ENCODE measurements around the gene VRK2.
"Not testable (repeated sequence)": the region's sequence is repeated elsewhere in the genome, so short reads cannot be mapped to it uniquely, and the experiment has no call there.

The VRK2 gene

GRCh38 chr2:58097025-58097424 is 50.4 kb downstream of the VRK2 start:
- TF ChIP-seq POLR2AphosphoS5 (IDR thresholded peaks at IDR 0.05; ENCODE audit: low read depth, low read length): no peak
- TF ChIP-seq POLR2A (IDR thresholded peaks at IDR 0.05; ENCODE audit: low read depth, low read length): no peak
- TF ChIP-seq TAF1 (IDR thresholded peaks at IDR 0.05; ENCODE audit: borderline replicate concordance, low read depth, low read length): no peak
- DNase-seq (ENCODE audit: insufficient read length) (no peak), FAIRE-seq (no peak)

- no peak for TF ChIP-seq POLR2AphosphoS5 (IDR thresholded peaks at IDR 0.05; ENCODE audit: low read depth, low read length)
- FAIRE-seq: peak; percentile 5
- no peak for DNase-seq (ENCODE audit: insufficient read length)
Measured at GRCh38 chr2:58098254-58099095, 51.9 kb downstream of the VRK2 start.

GRCh38 chr2:58099096-58099769 is 52.6 kb downstream of the VRK2 start:
- no peak for DNase-seq (ENCODE audit: insufficient read length)
- FAIRE-seq: no peak
- TF ChIP-seq POLR2AphosphoS5 (IDR thresholded peaks at IDR 0.05; ENCODE audit: low read depth, low read length): no peak
- no peak for TF ChIP-seq POLR2A (IDR thresholded peaks at IDR 0.05; ENCODE audit: low read depth, low read length)
- TF ChIP-seq TAF1 (IDR thresholded peaks at IDR 0.05; ENCODE audit: borderline replicate concordance, low read depth, low read length): no peak

- no peak for FAIRE-seq
- no peak for DNase-seq (ENCODE audit: insufficient read length)
- no peak for TF ChIP-seq POLR2A (IDR thresholded peaks at IDR 0.05; ENCODE audit: low read depth, low read length)
- TF ChIP-seq POLR2AphosphoS5 (IDR thresholded peaks at IDR 0.05; ENCODE audit: low read depth, low read length): no peak
- TF ChIP-seq TAF1 (IDR thresholded peaks at IDR 0.05; ENCODE audit: borderline replicate concordance, low read depth, low read length): no peak
Measured at GRCh38 chr2:58101500-58101899, 54.9 kb downstream of the VRK2 start.

GRCh38 chr2:58106896-58107295 is 60.3 kb downstream of the VRK2 start:
- no peak for DNase-seq (ENCODE audit: insufficient read length)
- FAIRE-seq: no peak
- TF ChIP-seq POLR2A (IDR thresholded peaks at IDR 0.05; ENCODE audit: low read depth, low read length) (no peak), TAF1 (IDR thresholded peaks at IDR 0.05; ENCODE audit: borderline replicate concordance, low read depth, low read length) (no peak), POLR2AphosphoS5 (IDR thresholded peaks at IDR 0.05; ENCODE audit: low read depth, low read length) (no peak)

- TF ChIP-seq POLR2A (IDR thresholded peaks at IDR 0.05; ENCODE audit: low read depth, low read length): no peak
- TF ChIP-seq POLR2AphosphoS5 (IDR thresholded peaks at IDR 0.05; ENCODE audit: low read depth, low read length): no peak
- no peak for TF ChIP-seq TAF1 (IDR thresholded peaks at IDR 0.05; ENCODE audit: borderline replicate concordance, low read depth, low read length)
- FAIRE-seq: no peak
- no peak for DNase-seq (ENCODE audit: insufficient read length)
Measured at GRCh38 chr2:58107803-58108710, 61.5 kb downstream of the VRK2 start.

GRCh38 chr2:58109481-58109880 is 62.9 kb downstream of the VRK2 start:
- FAIRE-seq: no peak
- DNase-seq (ENCODE audit: insufficient read length): no peak
- no peak for TF ChIP-seq TAF1 (IDR thresholded peaks at IDR 0.05; ENCODE audit: borderline replicate concordance, low read depth, low read length)
- no peak for TF ChIP-seq POLR2AphosphoS5 (IDR thresholded peaks at IDR 0.05; ENCODE audit: low read depth, low read length)
- TF ChIP-seq POLR2A (IDR thresholded peaks at IDR 0.05; ENCODE audit: low read depth, low read length): no peak

- DNase-seq (ENCODE audit: insufficient read length) (no peak), FAIRE-seq (no peak)
- TF ChIP-seq TAF1 (IDR thresholded peaks at IDR 0.05; ENCODE audit: borderline replicate concordance, low read depth, low read length) (no peak), POLR2AphosphoS5 (IDR thresholded peaks at IDR 0.05; ENCODE audit: low read depth, low read length) (no peak), POLR2A (IDR thresholded peaks at IDR 0.05; ENCODE audit: low read depth, low read length) (no peak)
Measured at GRCh38 chr2:58110765-58111164, 64.2 kb downstream of the VRK2 start.

- not testable (repeated sequence) for DNase-seq (ENCODE audit: insufficient read length); FAIRE-seq
Measured at GRCh38 chr2:58113563-58113962, 67.0 kb downstream of the VRK2 start.

GRCh38 chr2:58120626-58121229 is 74.1 kb downstream of the VRK2 start:
- FAIRE-seq: no peak

GRCh38 chr2:58122040-58122439 is 75.4 kb downstream of the VRK2 start:
- DNase-seq (ENCODE audit: insufficient read length): no peak
- FAIRE-seq: no peak
- TF ChIP-seq TAF1 (IDR thresholded peaks at IDR 0.05; ENCODE audit: borderline replicate concordance, low read depth, low read length): no peak
- TF ChIP-seq POLR2AphosphoS5 (IDR thresholded peaks at IDR 0.05; ENCODE audit: low read depth, low read length): no peak
- no peak for TF ChIP-seq POLR2A (IDR thresholded peaks at IDR 0.05; ENCODE audit: low read depth, low read length)

More at GRCh38 chr2:58120626-58121229, 74.1 kb downstream of the VRK2 start:
- no peak for TF ChIP-seq POLR2A (IDR thresholded peaks at IDR 0.05; ENCODE audit: low read depth, low read length)
- TF ChIP-seq TAF1 (IDR thresholded peaks at IDR 0.05; ENCODE audit: borderline replicate concordance, low read depth, low read length): no peak
- TF ChIP-seq POLR2AphosphoS5 (IDR thresholded peaks at IDR 0.05; ENCODE audit: low read depth, low read length): no peak
- no peak for DNase-seq (ENCODE audit: insufficient read length)

All from GM12892 (cell line).